Upper lobe of right lung (tissue), 1 donor: Measurements from ENCODE around the gene ETS2. TPM values are rescaled to one million over a fixed set of nuclear protein-coding genes. Genes with fewer than 3 reads are reported as not detected.

ENCODE experiments used
- ATAC-seq: fragments of 200-7000 bp; cut with Tn5 transposase; one replicate; pipeline ENCODE4 v1.9.1; 2020; ENCODE audit warnings: mild to moderate bottlenecking, moderate library complexity
- DNase-seq: peaks from one replicate; pipeline ENCODE4 v3.0.0-alpha.2; 2020
- H3K27ac ChIP-seq: fragments of 200-600 bp; one replicate; pipeline ENCODE4 v1.8.0; 2022
- H3K27me3 ChIP-seq: fragments of 200-600 bp; one replicate; pipeline ENCODE4 v1.8.0; 2022; ENCODE audit warnings: mild to moderate bottlenecking
- H3K36me3 ChIP-seq: fragments of 200-600 bp; one replicate; pipeline ENCODE4 v1.8.0; 2022
- H3K4me1 ChIP-seq: fragments of 200-600 bp; one replicate; pipeline ENCODE4 v1.8.0; 2022
- H3K4me3 ChIP-seq: fragments of 200-600 bp; one replicate; pipeline ENCODE4 v1.8.0; 2022; ENCODE audit warnings: mild to moderate bottlenecking
- H3K9me3 ChIP-seq: fragments of 200-600 bp; one replicate; pipeline ENCODE4 v1.8.0; 2022
- CTCF ChIP-seq: fragments of 200-600 bp; IDR thresholded peaks from one replicate; pipeline ENCODE4 v1.8.0; 2022; ENCODE audit warnings: antibody characterized with exemption
- intact Hi-C: fragments of 100-400 bp; cut with DNase I; formaldehyde crosslinking; loops from one replicate; pipeline ENCODE4 v1.11.0; 2022
- total RNA-seq: library from RNA; stranded (reverse); fragmentation: NEBNext Ultra II Directional; extraction: Animal tissue kit (Norgen Biotek cat#: 25700); gene quantifications from one replicate; pipeline ENCODE4 v1.2.1, GENCODE V29; 2021
- donor health status: DM: no; HTN: yes; CAD: no; lungs with severe emphysema.

The ETS2 gene
- total RNA-seq, 1 donor from 2014 or later = 195 TPM

GRCh38 chr21:38760017-38760761 is 45.5 kb upstream of the ETS2 start:
- Histone ChIP-seq H3K27ac (peak overlapping the region; percentile 3), H3K27me3 (no peaks in the 10 kb centered on the region), H3K4me1 (peaks cover 15% of the 10 kb centered on the region), H3K9me3 (no peaks in the 10 kb centered on the region), H3K36me3 (no peaks in the 10 kb centered on the region), H3K4me3 (no peak overlapping the region)
- ATAC-seq (no peak), DNase-seq (no peak)
- intact Hi-C loops = no loop called here
- TF ChIP-seq CTCF = no peak

GRCh38 chr21:38760762-38761155 is 45.0 kb upstream of the ETS2 start:
- ATAC-seq (no peak), DNase-seq (no peak)
- intact Hi-C loops = no loop called here
- Histone ChIP-seq H3K36me3 (no peaks in the 10 kb centered on the region), H3K4me1 (peaks cover 9% of the 10 kb centered on the region), H3K27me3 (no peaks in the 10 kb centered on the region), H3K9me3 (no peaks in the 10 kb centered on the region), H3K4me3 (no peak overlapping the region), H3K27ac (no peak overlapping the region)
- TF ChIP-seq CTCF = no peak

GRCh38 chr21:38761531-38761930 is 44.2 kb upstream of the ETS2 start:
- H3K27me3 ChIP-seq = no peaks in the 10 kb centered on the region
- peaks cover 2% of the 10 kb centered on the region for H3K4me1 ChIP-seq
- no peak overlapping the region for H3K4me3 ChIP-seq
- DNase-seq (no peak), ATAC-seq (no peak)
- no peaks in the 10 kb centered on the region for H3K36me3 ChIP-seq
- H3K9me3 ChIP-seq = no peaks in the 10 kb centered on the region
- TF ChIP-seq CTCF = no peak
- intact Hi-C loops = no loop called here
- H3K27ac ChIP-seq = no peak overlapping the region

- Histone ChIP-seq H3K27me3 (no peaks in the 10 kb centered on the region), H3K4me3 (no peak overlapping the region), H3K36me3 (no peaks in the 10 kb centered on the region), H3K9me3 (no peaks in the 10 kb centered on the region), H3K4me1 (no peaks in the 10 kb centered on the region), H3K27ac (no peak overlapping the region)
- no peak for TF ChIP-seq CTCF
- DNase-seq (no peak), ATAC-seq (no peak)
- intact Hi-C loops = no loop called here
Measured at GRCh38 chr21:38765056-38765455, 40.7 kb upstream of the ETS2 start.

GRCh38 chr21:38766987-38767722 is 38.6 kb upstream of the ETS2 start:
- peak; percentile 85 for ATAC-seq
- TF ChIP-seq CTCF = no peak
- H3K36me3 ChIP-seq = no peaks in the 10 kb centered on the region
- peak overlapping the region; percentile 45 for H3K4me3 ChIP-seq
- intact Hi-C loops = no loop called here
- peak overlapping the region; percentile 75 for H3K27ac ChIP-seq
- no peaks in the 10 kb centered on the region for H3K4me1 ChIP-seq
- peak; percentile 69 for DNase-seq
- no peaks in the 10 kb centered on the region for H3K9me3 ChIP-seq
- no peaks in the 10 kb centered on the region for H3K27me3 ChIP-seq
